Measurements from ENCODE around the gene OVAAL.

Gene OVAAL

DNA sequence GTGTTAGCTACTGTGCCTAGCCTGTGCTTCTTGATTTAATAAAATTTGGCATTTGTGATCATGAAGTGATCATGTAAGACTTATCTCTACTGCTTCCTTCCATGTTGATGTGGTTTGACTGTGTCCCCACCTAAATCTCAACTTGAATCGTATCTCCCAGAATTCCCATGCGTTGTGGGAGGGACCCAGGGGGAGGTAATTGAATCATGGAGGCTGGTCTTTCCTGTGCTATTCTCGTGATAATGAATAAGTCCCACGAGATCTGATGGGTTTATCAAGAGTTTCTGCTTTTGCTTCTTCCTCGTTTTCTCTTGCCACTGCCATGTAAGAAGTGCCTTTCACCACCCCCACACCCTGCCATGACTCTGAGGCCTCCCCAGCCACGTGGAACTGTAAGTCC lies at the start of gene OVAAL:
Gene OVAAL (plus strand): TSS at position 301 of the 400 bp plus-strand sequence.
- no peak for DNase-seq

DNA sequence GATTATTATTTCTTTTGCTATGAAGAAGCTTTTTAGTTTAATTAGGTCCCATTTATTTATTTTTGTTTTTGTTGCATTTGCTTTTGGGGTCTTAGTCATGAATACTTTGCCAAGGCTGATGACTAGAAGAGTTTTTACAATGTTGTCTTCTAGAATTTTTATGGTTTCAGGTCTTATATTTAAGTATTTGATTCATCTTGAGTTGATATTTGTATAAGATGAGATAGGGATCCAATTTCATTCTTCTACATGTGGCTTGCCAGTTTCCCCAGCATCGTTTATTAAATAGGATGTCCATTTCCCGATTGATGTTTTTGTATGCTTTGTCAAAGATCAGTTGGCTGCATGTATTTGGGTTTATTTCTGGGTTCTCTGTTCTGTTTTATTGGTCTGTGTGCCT lies 47.9 kb upstream of the OVAAL start:
- DNase-seq = no peak

GRCh38 chr1:180513531-180513930 lies 45.2 kb upstream of the OVAAL start:
- DNase-seq = no peak

GRCh38 chr1:180515364-180515763 lies 43.4 kb upstream of the OVAAL start:
- no peak for DNase-seq

- peak; percentile 86 for DNase-seq
Measured at GRCh38 chr1:180515857-180516388, 42.8 kb upstream of the OVAAL start.

DNA sequence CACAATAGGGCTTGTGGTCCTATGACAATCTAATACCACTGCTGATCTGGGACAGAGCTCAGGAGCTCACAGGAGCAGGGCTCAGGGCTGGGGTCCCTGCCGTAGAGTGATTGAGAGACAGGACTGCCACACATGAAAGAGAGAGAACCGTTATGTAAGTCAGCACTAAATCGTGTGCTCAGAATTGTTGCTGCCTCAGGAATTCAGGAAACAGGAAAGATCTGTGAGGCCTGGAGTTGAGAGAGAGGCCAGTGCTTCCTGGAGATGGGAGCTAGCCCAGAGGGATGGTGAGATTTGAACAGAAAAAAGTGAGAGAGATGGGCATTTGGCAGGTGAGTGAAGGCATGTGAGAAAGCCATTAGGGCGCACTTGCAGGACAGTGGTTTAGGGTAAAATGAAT lies 38.9 kb upstream of the OVAAL start:
- no peak for DNase-seq

DNA sequence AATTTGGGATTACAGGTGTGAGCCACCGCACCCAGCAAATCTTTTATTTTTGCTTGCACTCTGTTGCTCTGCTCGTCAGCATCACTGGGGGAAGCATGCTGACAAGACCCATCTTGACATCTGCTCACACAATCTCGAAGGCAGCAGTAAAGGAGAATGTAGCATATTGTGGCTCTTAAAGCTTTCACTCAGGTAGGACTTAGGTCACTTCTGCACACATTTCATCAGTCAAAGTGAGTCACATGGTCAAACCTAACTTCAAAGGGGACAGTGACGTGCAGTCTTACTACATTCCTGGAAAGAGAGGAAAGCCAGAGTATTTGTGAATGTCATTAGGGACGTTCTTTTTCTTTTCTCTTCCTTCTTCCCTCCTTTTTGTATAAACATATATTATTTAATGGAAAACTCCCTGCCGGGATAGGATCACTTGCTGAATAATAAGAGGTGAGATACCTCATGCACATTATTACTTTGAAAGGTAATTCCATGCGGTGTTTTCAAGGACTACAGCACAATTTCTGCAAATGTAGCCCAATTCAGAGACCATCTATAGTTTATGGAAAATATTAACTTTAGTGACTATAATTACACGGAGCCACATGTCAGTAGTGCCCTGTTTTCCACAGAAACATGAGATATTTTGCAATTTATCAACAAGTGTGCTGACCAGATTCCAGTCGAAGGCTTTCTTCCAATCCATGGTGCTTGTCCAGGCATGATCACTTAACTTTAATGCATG lies 37.1 kb upstream of the OVAAL start:
- no peak for DNase-seq

DNA sequence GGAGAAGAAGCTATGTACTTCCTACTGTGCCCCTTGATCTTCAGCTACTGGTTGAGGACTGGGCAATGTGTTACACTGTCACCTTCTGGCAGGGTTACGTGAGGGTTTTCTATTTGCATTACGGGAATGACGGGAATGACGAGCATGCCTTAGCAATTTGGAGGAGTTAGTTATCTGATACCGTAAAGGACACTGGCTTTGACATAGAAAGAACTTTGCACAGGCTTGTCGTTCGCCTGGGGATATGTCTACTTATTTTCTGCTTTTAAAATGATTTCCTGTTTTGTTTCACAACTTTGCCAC lies 36.6 kb upstream of the OVAAL start:
- no peak for DNase-seq

DNA sequence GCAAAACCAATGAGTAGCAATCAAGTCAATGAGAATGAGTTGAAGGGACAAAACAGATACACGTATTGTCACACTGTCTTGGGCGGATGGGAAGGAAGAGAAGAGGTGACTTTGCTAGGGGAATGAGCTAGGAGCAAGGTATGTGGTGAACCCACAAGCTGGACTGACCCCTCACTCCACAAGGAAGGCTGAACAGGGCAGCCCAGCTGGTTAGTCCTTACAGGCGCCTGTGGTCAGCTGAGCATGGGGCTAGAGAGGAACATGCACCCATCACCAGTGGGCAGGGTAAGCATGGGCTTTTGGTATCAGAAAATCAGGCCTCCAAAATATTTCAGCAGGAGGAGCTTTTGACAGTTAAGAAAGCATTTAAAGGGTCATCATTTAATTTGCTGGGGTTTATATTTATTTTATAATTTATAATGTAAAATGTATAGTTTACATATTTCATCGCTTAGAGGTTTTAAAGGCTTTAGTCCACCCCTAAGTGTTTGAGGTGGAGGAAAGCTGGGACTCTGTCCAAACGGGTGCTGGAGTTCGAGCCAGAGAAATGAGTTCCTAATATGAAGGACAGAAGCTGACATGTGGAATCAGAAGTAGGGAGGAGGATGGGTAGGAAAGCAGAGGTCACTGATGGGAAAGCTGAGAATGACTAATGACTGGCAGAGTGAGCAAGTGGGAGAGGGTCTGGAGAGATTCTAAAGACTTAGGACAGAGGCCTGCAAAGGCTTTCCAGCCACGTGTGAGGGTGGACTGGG lies 34.4 kb upstream of the OVAAL start:
- DNase-seq = no peak

- no peak for DNase-seq
Measured at GRCh38 chr1:180524915-180525714, 33.6 kb upstream of the OVAAL start.

GRCh38 chr1:180525715-180526039 lies 33.1 kb upstream of the OVAAL start:
- DNase-seq = no peak

GRCh38 chr1:180527101-180527669 lies 31.6 kb upstream of the OVAAL start:
- no peak for DNase-seq

DNA sequence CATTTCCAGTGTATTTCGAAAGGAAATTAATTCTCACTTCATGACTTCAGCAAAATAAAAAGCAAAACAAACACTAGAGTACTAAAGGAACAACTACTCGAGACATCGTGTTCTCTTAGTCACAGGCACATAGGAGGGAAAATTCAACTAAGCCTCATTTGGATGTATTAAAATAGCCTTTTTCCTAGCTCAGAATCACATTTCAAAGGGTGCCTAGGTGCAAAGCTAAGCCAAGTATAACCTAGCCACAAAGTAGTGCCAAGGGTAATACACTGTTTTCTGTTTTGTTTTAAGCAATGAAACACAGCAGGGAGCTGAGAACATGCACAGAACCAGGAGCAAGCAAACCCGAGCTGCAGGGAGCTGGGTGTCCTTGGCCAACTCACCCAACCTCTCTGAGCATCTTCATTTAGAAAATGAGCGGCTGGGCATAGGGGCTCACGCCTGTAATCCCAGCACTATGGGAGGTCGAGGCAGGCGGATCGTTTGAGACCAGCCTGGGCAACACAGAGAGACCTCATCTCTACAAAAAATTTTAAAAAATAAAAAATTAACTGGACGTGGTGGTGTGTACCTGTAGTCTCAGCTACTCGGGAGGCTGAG lies 29.8 kb upstream of the OVAAL start:
- DNase-seq = no peak

DNA sequence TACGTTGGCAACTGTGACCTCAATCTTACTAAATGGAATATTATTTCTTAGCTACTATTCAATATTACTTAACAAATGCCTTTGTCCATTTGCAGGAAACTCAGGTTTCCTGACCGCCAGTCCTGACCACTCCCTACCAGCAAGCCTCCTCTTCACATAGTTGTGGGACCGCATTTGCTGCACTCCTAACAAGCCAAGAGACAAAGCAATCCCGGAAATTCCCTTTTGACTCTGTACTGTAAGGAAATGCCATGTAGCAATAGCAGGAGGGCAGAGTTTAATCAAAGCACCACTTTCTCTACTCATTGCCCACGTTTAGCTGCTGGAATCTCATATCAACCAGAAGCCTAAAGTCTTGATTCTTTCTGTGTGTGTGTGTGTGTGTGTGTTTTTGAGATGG lies 28.3 kb upstream of the OVAAL start:
- no peak for DNase-seq

GRCh38 chr1:180532854-180533253 lies 25.9 kb upstream of the OVAAL start:
- no peak for DNase-seq

DNA sequence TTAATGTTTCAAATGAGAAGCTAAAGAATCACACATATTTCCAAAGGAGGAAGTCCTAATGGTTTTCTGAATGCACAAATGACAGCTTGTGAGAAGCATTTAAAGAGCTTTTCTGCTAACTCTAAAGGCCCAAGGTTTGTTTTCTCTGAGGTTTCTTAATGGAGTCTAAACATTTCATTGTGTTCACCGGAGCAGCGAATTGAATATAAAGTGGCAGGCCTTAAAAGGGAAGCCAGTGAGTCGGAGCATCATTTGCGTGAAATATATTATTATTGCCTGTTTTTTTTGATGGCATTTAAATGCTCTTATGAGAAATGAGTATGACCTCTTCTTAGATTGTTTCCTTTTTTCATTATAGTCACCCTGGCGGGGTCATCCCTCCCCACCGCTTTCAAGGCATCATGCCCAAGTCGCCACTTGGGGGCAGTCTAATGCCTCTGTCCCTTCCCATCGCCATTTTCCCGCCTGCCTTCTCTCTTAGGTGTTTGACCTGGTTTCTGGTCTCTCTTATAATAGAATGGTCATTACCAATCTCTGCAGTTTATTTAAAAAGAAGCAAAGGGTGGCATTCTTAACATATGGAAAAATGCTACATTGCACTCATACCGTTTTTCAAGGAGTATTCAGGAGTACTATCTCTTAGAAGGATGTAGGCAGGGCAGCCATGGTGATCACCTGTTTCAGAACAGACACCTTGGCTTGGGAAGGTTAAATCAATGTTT lies 25.3 kb upstream of the OVAAL start:
- DNase-seq = peak; percentile 75

DNA sequence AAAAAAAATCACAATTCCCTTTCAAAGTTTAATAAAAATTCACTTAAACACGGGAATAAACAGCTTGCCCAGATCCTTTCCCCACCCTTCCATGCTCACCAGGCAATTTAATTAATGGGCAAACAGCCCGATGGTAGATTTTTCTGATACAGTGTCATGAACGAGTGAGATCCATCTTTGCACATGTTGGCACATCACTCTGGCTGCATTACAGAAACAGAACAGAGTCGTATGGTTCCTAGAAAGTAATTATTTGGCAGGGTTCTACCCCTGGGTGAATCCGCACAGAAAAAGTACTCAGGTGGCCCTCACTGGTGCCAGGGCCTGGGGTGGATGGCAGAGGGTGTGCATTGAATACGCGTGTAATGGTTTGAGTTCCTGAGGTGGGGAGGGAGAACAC lies 24.6 kb upstream of the OVAAL start:
- no peak for DNase-seq

DNA sequence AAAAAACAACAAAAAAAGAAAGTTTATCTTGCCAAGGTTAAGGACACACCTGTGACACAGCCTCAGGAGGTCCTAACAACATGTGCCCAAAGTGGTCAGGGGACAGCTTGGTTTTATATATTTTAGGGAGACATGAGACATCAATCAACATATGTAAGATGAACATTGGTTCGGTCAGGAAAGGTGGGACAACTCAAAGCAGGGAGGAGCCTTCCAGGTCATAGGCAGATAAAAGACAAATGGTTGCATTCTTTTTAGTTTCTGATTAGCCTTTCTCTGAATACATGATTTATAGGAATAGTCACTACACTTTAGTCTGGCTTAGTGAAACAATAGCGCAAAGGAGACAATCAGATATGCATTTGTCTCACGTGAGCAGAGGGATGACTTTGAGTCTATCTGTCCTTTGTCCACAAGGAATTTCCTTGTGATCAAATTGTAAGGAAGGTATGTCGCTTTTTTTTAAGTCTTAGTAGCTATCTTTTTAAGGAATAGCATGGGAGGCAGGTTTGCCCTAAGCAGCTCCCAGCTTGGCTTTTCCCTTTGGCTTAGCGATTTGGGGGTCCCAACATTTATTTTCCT lies 23.3 kb upstream of the OVAAL start:
- DNase-seq = no peak

DNA sequence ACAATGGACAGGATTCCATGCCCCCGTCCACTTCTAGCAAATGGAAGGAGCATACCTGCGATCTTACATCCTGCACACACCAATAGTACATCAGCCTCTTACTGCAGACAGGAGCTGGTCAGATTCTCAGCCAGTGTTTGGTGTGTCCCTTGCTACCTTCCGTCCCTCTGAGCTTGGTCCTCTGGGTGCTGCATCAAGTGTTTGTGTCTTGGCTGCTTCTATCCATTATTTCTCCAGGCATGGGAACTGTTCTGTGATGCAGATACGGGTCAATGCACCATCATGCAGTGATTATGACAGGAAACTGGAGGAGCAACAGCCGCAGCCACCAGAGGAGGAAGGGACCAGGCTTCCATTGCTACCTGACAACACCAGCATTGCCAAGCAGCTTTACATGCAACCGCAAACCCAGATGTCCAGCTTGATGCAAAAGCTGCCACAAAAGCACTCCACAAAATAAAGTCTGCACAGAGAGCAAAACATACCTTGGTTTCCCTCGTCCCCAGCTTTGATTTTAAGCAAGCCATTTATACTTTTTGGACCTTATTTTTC lies 21.9 kb upstream of the OVAAL start:
- DNase-seq = no peak

DNA sequence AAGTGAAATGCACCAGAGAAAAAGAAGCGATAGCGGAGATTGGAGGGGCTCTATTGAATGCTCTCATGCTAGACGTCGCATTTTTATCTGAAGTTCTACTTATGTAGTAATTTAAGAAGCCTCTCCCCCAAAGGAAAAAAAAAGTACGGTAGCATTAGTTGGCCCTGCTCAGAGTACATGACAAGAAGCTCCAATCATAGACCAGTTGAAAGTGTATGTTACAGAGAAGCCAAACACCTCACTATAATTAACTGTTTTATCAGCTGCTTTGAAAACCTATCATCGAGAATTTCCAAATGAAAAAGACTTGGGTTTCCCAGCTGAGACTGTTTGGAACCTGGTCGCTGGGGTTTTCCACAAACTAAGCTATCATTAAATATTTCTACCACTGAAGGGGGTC lies 19.6 kb upstream of the OVAAL start:
- no peak for DNase-seq

Data from NCI-H2029 treated with DMSO at 0.1 percent for 48 hours (cell line).